Vagina (tissue), 2 donors: ENCODE data around the gene B3GALT4.
A peak's percentile ranks its signal among the peaks of the same experiment; 100 is the strongest.

Experiments
- CTCF ChIP-seq, 3 experiments: fragments of 450-650 bp in 2 of 3; fragments of 200-600 bp in 1 of 3; sonication (generic) in 1 of 3; IDR thresholded peaks; one replicate each; pipeline ENCODE4 v1.5.1; 2017 to 2019; ENCODE audit warnings: antibody characterized with exemption in 3 of 3, mild to moderate bottlenecking in 2 of 3, moderate library complexity in 2 of 3
- POLR2A ChIP-seq, 2 donors: fragments of 450-650 bp; IDR thresholded peaks; one replicate each; pipeline ENCODE4 v1.6.1; 2017; ENCODE audit warnings: antibody characterized with exemption in 2 of 2, mild to moderate bottlenecking in 2 of 2, moderate library complexity in 2 of 2
- POLR2AphosphoS5 ChIP-seq, 2 donors: sonication (generic); formaldehyde crosslinking; IDR thresholded peaks; one replicate each; pipeline ENCODE4 v1.9.0; 2017; ENCODE audit warnings: antibody characterized with exemption in 2 of 2, mild to moderate bottlenecking in 2 of 2, low read depth in 1 of 2; ENCODE audit not compliant: insufficient read depth in 1 of 2

- TF ChIP-seq POLR2A (IDR thresholded peaks at IDR 0.05) (peak in 1 of 2 donors; percentile 15), CTCF (IDR thresholded peaks at IDR 0.05) (no peak), POLR2AphosphoS5 (IDR thresholded peaks at IDR 0.05; ENCODE audit: insufficient read depth in 1 of 2, low read depth in 1 of 2) (peak in 1 of 2 donors; percentile 65)
Measured at GRCh38 chr6:33314515-33314942, 37.6 kb downstream of the B3GALT4 start.
